Epithelial cell of esophagus (primary cell): ENCODE measurements around the gene BTBD7.

Experiments used
- DNase-seq: peaks from one replicate; pipeline ENCODE4 v3.0.0; 2010; ENCODE audit warnings: low read depth
- H3K4me3 ChIP-seq: 2 replicates; pipeline ENCODE4 v1.5.1; 2011; ENCODE audit warnings: mild to moderate bottlenecking, low read length, control low read depth
- TF ChIP-seq, protein P1 (sequence below): IDR thresholded peaks from 2 replicates; pipeline ENCODE4 v1.5.1; 2011; ENCODE audit warnings: low read depth, mild to moderate bottlenecking, low read length, control low read depth, inconsistent platforms; ENCODE audit not compliant: insufficient read depth; ENCODE audit errors: missing control alignments

The BTBD7 gene

DNA sequence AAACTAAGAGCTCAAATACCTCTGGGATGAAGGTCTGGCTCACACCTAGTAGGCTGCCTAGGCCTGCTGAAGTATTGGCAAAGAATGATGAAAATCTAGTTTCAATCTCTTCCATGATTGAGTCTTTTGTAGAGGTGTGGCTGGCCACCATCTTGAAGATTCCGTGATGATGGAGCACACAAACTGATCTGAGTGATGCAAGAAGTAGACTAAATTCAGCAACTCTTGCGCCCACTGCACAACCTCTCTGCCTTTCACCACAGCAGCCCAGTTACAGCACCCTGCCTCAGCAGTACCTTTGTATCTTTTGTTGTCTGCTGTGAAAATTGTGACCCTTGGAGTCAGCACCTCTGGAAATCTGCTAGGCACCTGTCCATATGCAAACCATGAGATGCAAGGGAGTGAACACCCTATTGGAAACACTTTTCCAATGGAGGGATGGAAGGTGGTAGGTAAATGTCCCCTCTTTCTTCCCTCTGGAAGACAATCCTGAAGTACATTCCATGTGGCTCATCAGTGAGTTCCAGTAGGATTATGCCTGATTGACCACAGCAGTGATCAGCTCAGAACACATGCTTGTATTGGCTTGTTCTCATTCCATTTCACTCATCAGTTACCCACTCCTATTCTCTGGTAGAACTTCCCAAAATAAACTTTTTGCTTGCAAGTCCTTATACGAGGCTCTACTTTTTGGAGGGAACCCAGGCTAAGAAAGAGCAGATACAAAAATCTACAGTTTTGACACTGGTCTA lies 58.6 kb downstream of the BTBD7 start:
- no peak overlapping the region for H3K4me3 ChIP-seq
- DNase-seq: peak; percentile 37
- TF ChIP-seq, protein P1, sequence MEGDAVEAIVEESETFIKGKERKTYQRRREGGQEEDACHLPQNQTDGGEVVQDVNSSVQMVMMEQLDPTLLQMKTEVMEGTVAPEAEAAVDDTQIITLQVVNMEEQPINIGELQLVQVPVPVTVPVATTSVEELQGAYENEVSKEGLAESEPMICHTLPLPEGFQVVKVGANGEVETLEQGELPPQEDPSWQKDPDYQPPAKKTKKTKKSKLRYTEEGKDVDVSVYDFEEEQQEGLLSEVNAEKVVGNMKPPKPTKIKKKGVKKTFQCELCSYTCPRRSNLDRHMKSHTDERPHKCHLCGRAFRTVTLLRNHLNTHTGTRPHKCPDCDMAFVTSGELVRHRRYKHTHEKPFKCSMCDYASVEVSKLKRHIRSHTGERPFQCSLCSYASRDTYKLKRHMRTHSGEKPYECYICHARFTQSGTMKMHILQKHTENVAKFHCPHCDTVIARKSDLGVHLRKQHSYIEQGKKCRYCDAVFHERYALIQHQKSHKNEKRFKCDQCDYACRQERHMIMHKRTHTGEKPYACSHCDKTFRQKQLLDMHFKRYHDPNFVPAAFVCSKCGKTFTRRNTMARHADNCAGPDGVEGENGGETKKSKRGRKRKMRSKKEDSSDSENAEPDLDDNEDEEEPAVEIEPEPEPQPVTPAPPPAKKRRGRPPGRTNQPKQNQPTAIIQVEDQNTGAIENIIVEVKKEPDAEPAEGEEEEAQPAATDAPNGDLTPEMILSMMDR: no peak

GRCh38 chr14:93271111-93271510 lies 61.7 kb downstream of the BTBD7 start:
- H3K4me3 ChIP-seq: no peak overlapping the region

GRCh38 chr14:93269341-93270068 lies 63.3 kb downstream of the BTBD7 start:
- TF ChIP-seq, protein P1: no peak
- peak; percentile 77 for DNase-seq
- no peak overlapping the region for H3K4me3 ChIP-seq

More at GRCh38 chr14:93271111-93271510, 61.7 kb downstream of the BTBD7 start:
- DNase-seq: no peak
- TF ChIP-seq, protein P1: no peak

- TF ChIP-seq, protein P1: no peak
- H3K4me3 ChIP-seq: no peak overlapping the region
- DNase-seq: no peak
Measured at GRCh38 chr14:93268406-93268805, 64.4 kb downstream of the BTBD7 start.

DNA sequence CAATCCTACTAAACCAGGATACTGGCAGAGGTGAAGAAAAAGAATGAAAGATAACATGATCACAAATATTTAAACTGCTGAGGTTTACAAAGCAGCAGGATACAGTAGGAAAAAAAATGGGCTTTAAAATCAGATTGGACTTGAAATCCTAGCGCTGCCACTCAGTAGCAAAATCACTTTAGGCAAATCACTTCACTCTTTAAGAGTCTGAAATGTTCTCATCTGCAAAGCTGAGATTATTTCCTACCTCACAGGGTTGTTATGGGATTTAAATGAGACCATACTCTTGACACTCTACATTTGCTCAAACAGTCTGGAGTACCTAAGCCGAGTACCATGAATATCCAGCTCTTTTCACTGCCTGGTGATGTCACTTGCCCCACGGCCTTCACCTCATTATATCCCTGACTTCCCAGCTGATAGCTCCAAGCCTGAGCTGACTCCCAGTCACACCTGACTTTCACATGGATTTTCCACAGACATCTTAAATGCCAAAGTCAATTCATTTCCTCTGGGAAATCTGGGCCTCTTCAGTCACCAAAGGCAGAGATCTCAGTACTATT lies 65.6 kb downstream of the BTBD7 start:
- TF ChIP-seq, protein P1: no peak
- no peak overlapping the region for H3K4me3 ChIP-seq

DNA sequence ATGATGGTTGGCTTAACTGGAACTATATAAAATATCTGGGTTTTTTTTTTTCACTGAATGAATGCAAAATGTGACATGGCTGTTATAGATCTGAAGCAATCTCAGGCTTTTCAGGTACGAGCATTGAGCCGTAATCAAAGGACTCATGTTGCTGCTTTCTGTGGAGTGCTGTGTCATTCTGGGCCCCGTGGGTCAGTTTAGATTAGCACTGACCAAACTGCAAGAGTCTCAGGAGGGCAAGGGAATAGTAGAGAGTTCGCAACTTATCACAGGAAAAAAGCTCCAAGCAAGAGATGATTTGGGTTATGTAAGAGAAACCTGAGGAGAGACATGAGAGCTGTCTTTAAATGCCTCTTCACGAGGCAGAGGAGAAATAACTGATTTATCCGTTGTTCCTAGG lies 66.7 kb downstream of the BTBD7 start:
- TF ChIP-seq, protein P1: no peak
- H3K4me3 ChIP-seq: no peak overlapping the region

More for the DNA sequence above, 65.6 kb downstream of the BTBD7 start:
- DNase-seq: no peak

More for the DNA sequence above, 66.7 kb downstream of the BTBD7 start:
- no peak for DNase-seq
